GM15510 (cell line): ENCODE measurements around the gene SCRN2.

Experiments
- POLR2A ChIP-seq: IDR thresholded peaks from 3 replicates; pipeline ENCODE4 v1.6.1; 2011; ENCODE audit warnings: borderline replicate concordance; ENCODE audit not compliant: insufficient read length; ENCODE audit errors: extremely low read depth

SCRN2 gene

GRCh38 chr17:47792979-47793378 lies 48.1 kb downstream of the SCRN2 start:
- TF ChIP-seq POLR2A = no peak

GRCh38 chr17:47792457-47792856 lies 48.6 kb downstream of the SCRN2 start:
- TF ChIP-seq POLR2A = no peak

- no peak for TF ChIP-seq POLR2A
These were observed 50.0 kb downstream of the SCRN2 start for GRCh38 chr17:47791025-47791424.

- no peak for TF ChIP-seq POLR2A
These were observed 51.2 kb downstream of the SCRN2 start for GRCh38 chr17:47789611-47790561.
